ENCODE measurements around the gene PCDHB16.
A peak's percentile ranks its signal among the peaks of the same experiment; 100 is the strongest.
"Not testable (repeated sequence)": the region's sequence is repeated elsewhere in the genome, so short reads cannot be mapped to it uniquely, and the experiment has no call there.

PCDHB16 gene

GRCh38 chr5:141182248-141182647 lies at the start of gene PCDHB16:
Gene PCDHB16 (plus strand): TSS chr5:141182387. CDS start chr5:141182560, 173 bp downstream.
- TF ChIP-seq ZFX (IDR thresholded peaks at IDR 0.05) = no peak
- TF ChIP-seq, protein P1, sequence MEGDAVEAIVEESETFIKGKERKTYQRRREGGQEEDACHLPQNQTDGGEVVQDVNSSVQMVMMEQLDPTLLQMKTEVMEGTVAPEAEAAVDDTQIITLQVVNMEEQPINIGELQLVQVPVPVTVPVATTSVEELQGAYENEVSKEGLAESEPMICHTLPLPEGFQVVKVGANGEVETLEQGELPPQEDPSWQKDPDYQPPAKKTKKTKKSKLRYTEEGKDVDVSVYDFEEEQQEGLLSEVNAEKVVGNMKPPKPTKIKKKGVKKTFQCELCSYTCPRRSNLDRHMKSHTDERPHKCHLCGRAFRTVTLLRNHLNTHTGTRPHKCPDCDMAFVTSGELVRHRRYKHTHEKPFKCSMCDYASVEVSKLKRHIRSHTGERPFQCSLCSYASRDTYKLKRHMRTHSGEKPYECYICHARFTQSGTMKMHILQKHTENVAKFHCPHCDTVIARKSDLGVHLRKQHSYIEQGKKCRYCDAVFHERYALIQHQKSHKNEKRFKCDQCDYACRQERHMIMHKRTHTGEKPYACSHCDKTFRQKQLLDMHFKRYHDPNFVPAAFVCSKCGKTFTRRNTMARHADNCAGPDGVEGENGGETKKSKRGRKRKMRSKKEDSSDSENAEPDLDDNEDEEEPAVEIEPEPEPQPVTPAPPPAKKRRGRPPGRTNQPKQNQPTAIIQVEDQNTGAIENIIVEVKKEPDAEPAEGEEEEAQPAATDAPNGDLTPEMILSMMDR (conservative IDR thresholded peaks at IDR 0.05) = peak; percentile 63
- no peak within 1 kb of the TSS for H3K27ac ChIP-seq

DNA sequence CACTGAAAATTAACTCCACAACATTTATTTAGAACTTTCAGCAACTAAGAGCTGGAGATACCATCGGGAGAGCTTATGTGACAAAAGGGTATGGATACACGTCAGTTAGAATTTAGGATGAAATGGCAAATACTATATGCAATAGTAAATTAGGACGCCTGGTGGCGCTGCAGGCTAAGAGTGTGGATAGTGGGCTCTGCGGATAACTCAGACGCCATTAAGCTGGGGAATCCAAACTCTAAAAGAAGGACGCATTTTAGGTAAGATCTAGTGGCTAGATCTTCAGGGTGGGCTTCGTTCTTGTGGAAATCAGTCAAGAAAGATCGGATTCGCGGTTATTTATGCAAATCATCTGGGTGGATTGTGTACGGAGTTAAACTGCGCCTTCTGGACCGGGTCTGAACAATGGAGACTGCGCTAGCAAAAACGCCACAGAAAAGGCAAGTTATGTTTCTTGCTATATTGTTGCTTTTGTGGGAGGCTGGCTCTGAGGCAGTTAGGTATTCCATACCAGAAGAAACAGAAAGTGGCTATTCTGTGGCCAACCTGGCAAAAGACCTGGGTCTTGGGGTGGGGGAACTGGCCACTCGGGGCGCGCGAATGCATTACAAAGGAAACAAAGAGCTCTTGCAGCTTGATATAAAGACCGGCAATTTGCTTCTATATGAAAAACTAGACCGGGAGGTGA lies 47.0 kb upstream of the PCDHB16 start, which contains the start of gene PCDHB5:
TSS of gene PCDHB5 (plus strand) at position 177 of the 688 bp plus-strand sequence. CDS start at position 406, 229 bp downstream.
- no peak for TF ChIP-seq ZFX (IDR thresholded peaks at IDR 0.05)
- TF ChIP-seq, protein P1 (conservative IDR thresholded peaks at IDR 0.05) = peak; percentile 74
- H3K27ac ChIP-seq = no peak within 1 kb of the TSS

DNA sequence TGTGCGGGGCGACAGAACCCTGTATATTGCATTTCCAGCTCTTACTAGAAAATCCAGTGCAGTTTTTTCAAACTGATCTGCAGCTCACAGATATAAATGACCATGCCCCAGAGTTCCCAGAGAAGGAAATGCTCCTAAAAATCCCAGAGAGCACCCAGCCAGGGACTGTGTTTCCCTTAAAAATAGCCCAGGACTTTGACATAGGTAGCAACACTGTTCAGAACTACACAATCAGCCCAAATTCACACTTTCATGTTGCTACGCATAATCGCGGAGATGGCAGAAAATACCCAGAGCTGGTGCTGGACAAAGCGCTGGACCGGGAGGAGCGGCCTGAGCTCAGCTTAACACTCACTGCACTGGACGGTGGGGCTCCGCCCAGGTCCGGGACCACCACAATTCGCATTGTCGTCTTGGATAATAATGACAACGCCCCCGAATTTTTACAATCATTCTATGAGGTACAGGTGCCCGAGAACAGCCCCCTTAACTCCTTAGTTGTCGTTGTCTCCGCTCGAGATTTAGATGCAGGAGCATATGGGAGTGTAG lies 46.4 kb upstream of the PCDHB16 start:
- no peak for TF ChIP-seq ZFX (IDR thresholded peaks at IDR 0.05)
- TF ChIP-seq, protein P1 (conservative IDR thresholded peaks at IDR 0.05) = no peak
- no peak overlapping the region for H3K27ac ChIP-seq

- H3K27ac ChIP-seq = not testable (repeated sequence)
Observed at GRCh38 chr5:141137346-141137745, 44.8 kb upstream of the PCDHB16 start.

DNA sequence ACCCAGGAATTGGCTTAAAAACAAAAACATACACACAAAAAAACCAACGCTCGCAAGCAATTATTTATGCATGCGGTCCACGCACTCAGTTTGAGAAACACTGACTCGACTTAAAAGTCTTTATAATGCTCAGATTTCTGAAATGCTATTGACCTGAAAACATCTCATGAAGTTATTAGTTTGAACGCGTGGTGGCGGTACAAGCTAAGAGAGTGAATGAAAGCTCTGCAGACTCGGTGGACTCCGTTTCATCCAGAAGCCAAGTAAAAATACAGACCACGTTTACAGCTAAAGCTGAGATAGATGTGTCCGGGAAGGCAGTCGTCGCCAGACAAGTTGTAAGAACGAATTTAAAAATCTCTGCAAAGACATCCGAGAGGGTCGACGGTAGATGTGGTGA lies 32.4 kb upstream of the PCDHB16 start, which contains the start of gene PCDHB6:
TSS of gene PCDHB6 (plus strand) at position 246 of the 400 bp plus-strand sequence. CDS start 201 bp downstream, outside the sequence.
- TF ChIP-seq, protein P1 (conservative IDR thresholded peaks at IDR 0.05) = peak; percentile 72
- no peak for TF ChIP-seq ZFX (IDR thresholded peaks at IDR 0.05)
- no peak within 1 kb of the TSS for H3K27ac ChIP-seq

DNA sequence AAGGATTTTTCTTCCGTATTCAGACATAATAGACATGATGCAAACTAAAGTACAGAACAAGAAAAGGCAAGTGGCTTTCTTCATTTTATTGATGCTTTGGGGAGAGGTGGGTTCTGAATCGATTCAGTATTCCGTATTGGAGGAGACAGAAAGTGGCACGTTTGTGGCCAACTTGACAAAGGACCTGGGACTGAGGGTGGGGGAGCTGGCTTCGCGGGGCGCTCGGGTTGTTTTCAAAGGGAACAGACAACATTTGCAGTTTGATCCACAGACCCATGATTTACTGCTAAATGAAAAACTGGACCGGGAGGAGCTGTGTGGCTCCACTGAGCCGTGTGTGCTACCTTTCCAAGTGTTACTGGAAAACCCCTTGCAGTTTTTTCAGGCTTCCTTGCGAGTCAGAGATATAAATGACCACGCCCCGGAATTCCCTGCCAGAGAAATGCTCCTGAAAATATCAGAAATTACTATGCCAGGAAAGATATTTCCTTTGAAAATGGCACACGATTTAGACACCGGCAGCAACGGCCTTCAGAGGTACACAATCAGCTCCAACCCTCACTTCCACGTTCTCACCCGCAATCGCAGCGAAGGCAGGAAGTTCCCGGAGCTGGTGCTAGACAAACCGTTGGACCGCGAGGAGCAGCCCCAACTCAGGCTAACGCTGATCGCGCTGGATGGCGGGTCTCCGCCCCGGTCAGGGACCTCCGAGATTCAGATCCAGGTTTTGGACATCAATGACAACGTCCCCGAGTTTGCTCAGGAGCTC lies 31.8 kb upstream of the PCDHB16 start:
- no peak for TF ChIP-seq ZFX (IDR thresholded peaks at IDR 0.05)
- TF ChIP-seq, protein P1 (conservative IDR thresholded peaks at IDR 0.05) = no peak; the same call in 1 of the 2 replicates
- no peak overlapping the region for H3K27ac ChIP-seq

GRCh38 chr5:141150993-141151325 lies 31.2 kb upstream of the PCDHB16 start:
- TF ChIP-seq ZFX (IDR thresholded peaks at IDR 0.05) = no peak
- TF ChIP-seq, protein P1 (conservative IDR thresholded peaks at IDR 0.05) = no peak

DNA sequence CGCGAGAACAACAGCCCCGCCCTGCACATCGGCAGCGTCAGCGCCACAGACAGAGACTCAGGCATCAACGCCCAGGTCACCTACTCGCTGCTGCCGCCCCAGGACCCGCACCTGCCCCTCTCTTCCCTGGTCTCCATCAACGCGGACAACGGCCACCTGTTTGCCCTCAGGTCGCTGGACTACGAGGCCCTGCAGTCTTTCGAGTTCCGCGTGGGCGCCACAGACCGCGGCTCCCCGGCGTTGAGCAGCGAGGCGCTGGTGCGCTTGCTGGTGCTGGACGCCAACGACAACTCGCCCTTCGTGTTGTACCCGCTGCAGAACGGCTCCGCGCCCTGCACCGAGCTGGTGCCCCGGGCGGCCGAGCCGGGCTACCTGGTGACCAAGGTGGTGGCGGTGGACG lies 30.6 kb upstream of the PCDHB16 start:
- H3K27ac ChIP-seq = not testable (repeated sequence)

More at GRCh38 chr5:141150993-141151325, 31.2 kb upstream of the PCDHB16 start:
- H3K27ac ChIP-seq = no peak overlapping the region

DNA sequence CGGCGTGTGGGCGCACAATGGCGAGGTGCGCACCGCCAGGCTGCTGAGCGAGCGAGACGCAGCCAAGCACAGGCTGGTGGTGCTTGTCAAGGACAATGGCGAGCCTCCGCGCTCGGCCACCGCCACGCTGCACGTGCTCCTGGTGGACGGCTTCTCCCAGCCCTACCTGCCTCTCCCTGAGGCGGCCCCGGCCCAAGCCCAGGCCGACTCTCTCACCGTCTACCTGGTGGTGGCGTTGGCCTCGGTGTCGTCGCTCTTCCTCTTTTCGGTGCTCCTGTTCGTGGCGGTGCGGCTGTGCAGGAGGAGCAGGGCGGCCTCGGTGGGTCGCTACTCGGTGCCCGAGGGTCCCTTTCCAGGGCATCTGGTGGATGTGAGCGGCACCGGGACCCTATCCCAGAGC lies 30.1 kb upstream of the PCDHB16 start:
- H3K27ac ChIP-seq = not testable (repeated sequence)
